ENCODE data around the gene SOAT2. TPM values are rescaled to one million over a fixed set of nuclear protein-coding genes. Genes with fewer than 3 reads are reported as not detected.

SOAT2 gene
- total RNA-seq, 1 experiment from 2014 or later, result not detected

GRCh38 chr12:53147181-53147580 lies 43.9 kb downstream of the SOAT2 start:
- intact Hi-C loops (cut with micrococcal nuclease; ENCODE audit: unreplicated experiment), result no loop called here
- ChIA-PET POLR2A (ENCODE audit: low non-redundant PET) (no interaction called here), CTCF (no interaction called here)
- no peak overlapping the region for H3K27ac ChIP-seq (ENCODE audit: low read depth, low read length, poor library complexity, severe bottlenecking)
- H3K4me3 ChIP-seq (ENCODE audit: low read depth, low read length, poor library complexity, severe bottlenecking), result no peak overlapping the region
- no peaks in the 10 kb centered on the region for H3K36me3 ChIP-seq (ENCODE audit: insufficient read depth, low read length, poor library complexity, severe bottlenecking)
- H3K4me1 ChIP-seq (ENCODE audit: insufficient read depth, low read length, poor library complexity, severe bottlenecking), result no peaks in the 10 kb centered on the region
- H3K27me3 ChIP-seq (replicated peaks; ENCODE audit: insufficient read depth, low read depth, low read length, poor library complexity), result no peaks in the 10 kb centered on the region
- no peaks in the 10 kb centered on the region for H3K9me3 ChIP-seq (ENCODE audit: low read depth, low read length, poor library complexity, severe bottlenecking)
- no peak for DNase-seq (ENCODE audit: low spot score)
- TF ChIP-seq EZH2 (IDR thresholded peaks at IDR 0.05; ENCODE audit: borderline replicate concordance, low read depth, low read length, poor library complexity, severe bottlenecking), result no peak
- no peak for TF ChIP-seq CTCF (conservative IDR thresholded peaks at IDR 0.05; ENCODE audit: low read depth, low read length)
- no TSS peak for BruUV-seq (replicated peaks)

GRCh38 chr12:53147653-53148052 lies 44.4 kb downstream of the SOAT2 start:
- ChIA-PET POLR2A (ENCODE audit: low non-redundant PET) (no interaction called here), CTCF (no interaction called here)
- Histone ChIP-seq H3K9me3 (ENCODE audit: low read depth, low read length, poor library complexity, severe bottlenecking) (no peaks in the 10 kb centered on the region), H3K4me1 (ENCODE audit: insufficient read depth, low read length, poor library complexity, severe bottlenecking) (no peaks in the 10 kb centered on the region), H3K36me3 (ENCODE audit: insufficient read depth, low read length, poor library complexity, severe bottlenecking) (no peaks in the 10 kb centered on the region), H3K27ac (ENCODE audit: low read depth, low read length, poor library complexity, severe bottlenecking) (no peak overlapping the region), H3K4me3 (ENCODE audit: low read depth, low read length, poor library complexity, severe bottlenecking) (no peak overlapping the region), H3K27me3 (replicated peaks; ENCODE audit: insufficient read depth, low read depth, low read length, poor library complexity) (no peaks in the 10 kb centered on the region)
- intact Hi-C loops (cut with micrococcal nuclease; ENCODE audit: unreplicated experiment), result no loop called here
- DNase-seq (ENCODE audit: low spot score), result no peak
- no peak for TF ChIP-seq CTCF (conservative IDR thresholded peaks at IDR 0.05; ENCODE audit: low read depth, low read length)
- no peak for TF ChIP-seq EZH2 (IDR thresholded peaks at IDR 0.05; ENCODE audit: borderline replicate concordance, low read depth, low read length, poor library complexity, severe bottlenecking)
- BruUV-seq (replicated peaks), result no TSS peak

- TF ChIP-seq EZH2 (IDR thresholded peaks at IDR 0.05; ENCODE audit: borderline replicate concordance, low read depth, low read length, poor library complexity, severe bottlenecking) (no peak), CTCF (conservative IDR thresholded peaks at IDR 0.05; ENCODE audit: low read depth, low read length) (no peak)
- no TSS peak for BruUV-seq (replicated peaks)
- H3K36me3 ChIP-seq (ENCODE audit: insufficient read depth, low read length, poor library complexity, severe bottlenecking), result no peaks in the 10 kb centered on the region
- intact Hi-C loops (cut with micrococcal nuclease; ENCODE audit: unreplicated experiment), result no loop called here
- H3K4me3 ChIP-seq (ENCODE audit: low read depth, low read length, poor library complexity, severe bottlenecking), result no peak overlapping the region
- CTCF ChIA-PET, result no interaction called here
- no peaks in the 10 kb centered on the region for H3K4me1 ChIP-seq (ENCODE audit: insufficient read depth, low read length, poor library complexity, severe bottlenecking)
- no peak overlapping the region for H3K27ac ChIP-seq (ENCODE audit: low read depth, low read length, poor library complexity, severe bottlenecking)
- no peaks in the 10 kb centered on the region for H3K27me3 ChIP-seq (replicated peaks; ENCODE audit: insufficient read depth, low read depth, low read length, poor library complexity)
- H3K9me3 ChIP-seq (ENCODE audit: low read depth, low read length, poor library complexity, severe bottlenecking), result no peaks in the 10 kb centered on the region
- POLR2A ChIA-PET (ENCODE audit: low non-redundant PET), result no interaction called here
- no peak for DNase-seq (ENCODE audit: low spot score)
Observed at GRCh38 chr12:53151039-53151438, 47.8 kb downstream of the SOAT2 start.
